ENCODE results near the gene FNTB. TPM values are rescaled to one million over a fixed set of nuclear protein-coding genes. Genes with fewer than 3 reads are reported as not detected.

FNTB gene
- total RNA-seq, 1 experiment from 2014 or later = 35.3 TPM

DNA sequence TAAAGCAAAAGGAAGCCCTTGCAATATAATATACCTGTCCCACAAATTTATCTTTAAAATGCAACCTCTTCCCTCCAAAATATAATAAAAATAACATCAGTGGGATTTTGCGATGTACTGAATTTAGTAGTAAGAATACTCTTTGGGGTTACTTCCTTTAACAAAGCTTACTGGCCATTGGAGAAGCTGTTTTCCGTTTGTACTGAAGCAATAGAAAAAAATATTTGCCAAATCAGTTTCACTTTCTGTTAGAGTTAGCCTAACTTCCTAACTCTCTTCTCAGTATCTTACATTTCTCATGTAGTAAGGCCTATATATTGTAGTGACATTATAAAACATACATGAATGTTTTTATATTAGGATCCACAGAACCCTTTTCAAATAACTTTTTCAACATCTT lies 111.9 kb downstream of the FNTB start:
- Histone ChIP-seq H2AFZ (no peak overlapping the region), H3K27ac (no peak overlapping the region), H3K9me2 (ENCODE audit: insufficient read depth) (no peaks in the 10 kb centered on the region), H3K4me2 (no peak overlapping the region), H3F3A (ENCODE audit: insufficient read depth, low read depth) (peaks cover 5% of the 10 kb centered on the region), H3K4me3 (no peak overlapping the region), H3K4me1 (replicated peaks; ENCODE audit: insufficient read depth) (peaks cover 12% of the 10 kb centered on the region), H3K36me3 (ENCODE audit: low read depth) (peaks cover 34% of the 10 kb centered on the region), H3K79me2 (ENCODE audit: low read depth) (peaks cover 56% of the 10 kb centered on the region), H4K20me1 (ENCODE audit: insufficient read depth) (peaks cover 14% of the 10 kb centered on the region), H3K27me3 (ENCODE audit: insufficient read depth, low read depth) (no peaks in the 10 kb centered on the region), H3K9me3 (ENCODE audit: insufficient read depth, low read depth) (no peaks in the 10 kb centered on the region)
- TF ChIP-seq, protein P1, sequence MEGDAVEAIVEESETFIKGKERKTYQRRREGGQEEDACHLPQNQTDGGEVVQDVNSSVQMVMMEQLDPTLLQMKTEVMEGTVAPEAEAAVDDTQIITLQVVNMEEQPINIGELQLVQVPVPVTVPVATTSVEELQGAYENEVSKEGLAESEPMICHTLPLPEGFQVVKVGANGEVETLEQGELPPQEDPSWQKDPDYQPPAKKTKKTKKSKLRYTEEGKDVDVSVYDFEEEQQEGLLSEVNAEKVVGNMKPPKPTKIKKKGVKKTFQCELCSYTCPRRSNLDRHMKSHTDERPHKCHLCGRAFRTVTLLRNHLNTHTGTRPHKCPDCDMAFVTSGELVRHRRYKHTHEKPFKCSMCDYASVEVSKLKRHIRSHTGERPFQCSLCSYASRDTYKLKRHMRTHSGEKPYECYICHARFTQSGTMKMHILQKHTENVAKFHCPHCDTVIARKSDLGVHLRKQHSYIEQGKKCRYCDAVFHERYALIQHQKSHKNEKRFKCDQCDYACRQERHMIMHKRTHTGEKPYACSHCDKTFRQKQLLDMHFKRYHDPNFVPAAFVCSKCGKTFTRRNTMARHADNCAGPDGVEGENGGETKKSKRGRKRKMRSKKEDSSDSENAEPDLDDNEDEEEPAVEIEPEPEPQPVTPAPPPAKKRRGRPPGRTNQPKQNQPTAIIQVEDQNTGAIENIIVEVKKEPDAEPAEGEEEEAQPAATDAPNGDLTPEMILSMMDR (conservative IDR thresholded peaks at IDR 0.05) = no peak
- TF ChIP-seq EZH2 (IDR thresholded peaks at IDR 0.05; ENCODE audit: low read depth) = no peak
- POLR2A ChIA-PET (ENCODE audit: unreplicated experiment) = interaction anchor here (0.8 kb wide), 1 partner anchor 50 kb away, joined by 4 read pairs; no protein-coding TSS in a partner anchor
- no TSS peak for BruUV-seq (replicated peaks)
- no peak for DNase-seq
- CTCF ChIA-PET = interaction anchor here (0.6 kb wide), 1 partner anchor 543 kb away, joined by 5 read pairs; no protein-coding TSS in a partner anchor
- intact Hi-C loops (cut with micrococcal nuclease; ENCODE audit: unreplicated experiment) = no loop called here

DNA sequence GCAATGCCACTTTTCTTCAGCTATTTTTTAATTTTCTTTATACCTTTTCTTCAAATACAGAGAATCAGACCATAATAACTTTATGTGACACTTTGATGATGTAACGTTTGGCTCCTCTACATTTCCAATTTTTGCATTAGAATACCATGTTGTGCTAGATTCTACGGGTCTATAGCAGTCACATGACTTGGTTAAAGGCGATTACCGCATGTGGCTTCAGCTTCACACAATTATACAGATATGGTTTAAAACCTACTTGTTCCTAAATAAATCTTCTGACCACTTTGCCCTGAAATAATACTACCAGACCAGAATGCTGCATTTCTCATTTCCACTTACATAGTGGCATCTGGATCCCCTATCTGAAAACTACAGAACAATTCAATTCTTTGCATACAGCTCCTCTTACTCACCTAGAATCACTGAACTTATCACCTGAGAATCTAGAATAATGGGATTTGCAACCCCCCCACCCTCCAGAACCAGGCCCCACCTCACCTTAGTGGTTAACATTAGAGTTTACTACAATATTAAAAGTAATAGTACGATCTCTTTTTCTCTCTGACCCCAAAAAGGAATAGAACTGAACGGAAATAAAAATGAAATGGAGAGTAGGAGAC lies 114.3 kb downstream of the FNTB start:
- intact Hi-C loops (cut with micrococcal nuclease; ENCODE audit: unreplicated experiment) = loop anchor here (5.0 kb wide), 1 partner anchor 61 kb away; no protein-coding TSS in a partner anchor
- peaks cover 43% of the 10 kb centered on the region for H3K79me2 ChIP-seq (ENCODE audit: low read depth)

More for the DNA sequence above, 114.3 kb downstream of the FNTB start:
- DNase-seq = no peak
- H2AFZ ChIP-seq = no peak overlapping the region
- H4K20me1 ChIP-seq (ENCODE audit: insufficient read depth) = peaks cover 14% of the 10 kb centered on the region
- peaks cover 28% of the 10 kb centered on the region; the same call in 1 of the 2 replicates for H3K36me3 ChIP-seq (ENCODE audit: low read depth)
- H3K27ac ChIP-seq = no peak overlapping the region
- H3K4me2 ChIP-seq = peak overlapping the region; percentile 96
- H3K4me3 ChIP-seq = peak overlapping the region; percentile 88
- ChIA-PET CTCF (interaction anchor here (0.5 to 0.6 kb wide), 2 partner anchors 137 to 213 kb away, joined by 3 to 4 read pairs; no protein-coding TSS in a partner anchor), POLR2A (ENCODE audit: unreplicated experiment) (interaction anchor here (0.7 to 0.9 kb wide), 3 partner anchors 14 to 294 kb away, joined by 3 to 4 read pairs (median 3); no protein-coding TSS in a partner anchor)
- no peaks in the 10 kb centered on the region for H3K27me3 ChIP-seq (ENCODE audit: insufficient read depth, low read depth)
- peaks cover 14% of the 10 kb centered on the region for H3K4me1 ChIP-seq (replicated peaks; ENCODE audit: insufficient read depth)
- H3K9me2 ChIP-seq (ENCODE audit: insufficient read depth) = no peaks in the 10 kb centered on the region
- TF ChIP-seq EZH2 (IDR thresholded peaks at IDR 0.05; ENCODE audit: low read depth) = no peak
- TF ChIP-seq, protein P1 (conservative IDR thresholded peaks at IDR 0.05) = no peak
- BruUV-seq (replicated peaks) = TSS peak; percentile 32
- peaks cover 5% of the 10 kb centered on the region for H3F3A ChIP-seq (ENCODE audit: insufficient read depth, low read depth)
- no peaks in the 10 kb centered on the region for H3K9me3 ChIP-seq (ENCODE audit: insufficient read depth, low read depth)

Measured in PC-9 (cell line).